Activated naive CD8-positive, alpha-beta T cell treated with anti-CD3 and anti-CD28 coated beads, Interleukin-2, amount 50 U/mL, for 24 hours (primary cell): Measurements from ENCODE around the gene PSMA7.

Experiments
- ATAC-seq: fragments of 150-1000 bp; cut with Tn5 transposase; one replicate; pipeline ENCODE4 v1.10.0; 2021
- DNase-seq: peaks from one replicate; pipeline ENCODE4 v3.0.0; 2021
- H3K27ac Mint-ChIP-seq: one replicate; pipeline ENCODE4 v1.8.0; 2021; ENCODE audit warnings: mild to moderate bottlenecking, mixed read lengths
- H3K27me3 Mint-ChIP-seq: one replicate; pipeline ENCODE4 v1.8.0; 2021; ENCODE audit warnings: mixed read lengths
- H3K36me3 Mint-ChIP-seq: one replicate; pipeline ENCODE4 v1.8.0; 2021; ENCODE audit warnings: low read depth, mixed read lengths
- H3K4me1 Mint-ChIP-seq: one replicate; pipeline ENCODE4 v1.8.0; 2021; ENCODE audit warnings: mixed read lengths
- H3K4me3 Mint-ChIP-seq: one replicate; pipeline ENCODE4 v1.8.0; 2021; ENCODE audit warnings: mild to moderate bottlenecking, moderate library complexity, mixed read lengths
- H3K9me3 Mint-ChIP-seq: one replicate; pipeline ENCODE4 v1.8.0; 2021; ENCODE audit warnings: mixed read lengths

PSMA7 gene

DNA sequence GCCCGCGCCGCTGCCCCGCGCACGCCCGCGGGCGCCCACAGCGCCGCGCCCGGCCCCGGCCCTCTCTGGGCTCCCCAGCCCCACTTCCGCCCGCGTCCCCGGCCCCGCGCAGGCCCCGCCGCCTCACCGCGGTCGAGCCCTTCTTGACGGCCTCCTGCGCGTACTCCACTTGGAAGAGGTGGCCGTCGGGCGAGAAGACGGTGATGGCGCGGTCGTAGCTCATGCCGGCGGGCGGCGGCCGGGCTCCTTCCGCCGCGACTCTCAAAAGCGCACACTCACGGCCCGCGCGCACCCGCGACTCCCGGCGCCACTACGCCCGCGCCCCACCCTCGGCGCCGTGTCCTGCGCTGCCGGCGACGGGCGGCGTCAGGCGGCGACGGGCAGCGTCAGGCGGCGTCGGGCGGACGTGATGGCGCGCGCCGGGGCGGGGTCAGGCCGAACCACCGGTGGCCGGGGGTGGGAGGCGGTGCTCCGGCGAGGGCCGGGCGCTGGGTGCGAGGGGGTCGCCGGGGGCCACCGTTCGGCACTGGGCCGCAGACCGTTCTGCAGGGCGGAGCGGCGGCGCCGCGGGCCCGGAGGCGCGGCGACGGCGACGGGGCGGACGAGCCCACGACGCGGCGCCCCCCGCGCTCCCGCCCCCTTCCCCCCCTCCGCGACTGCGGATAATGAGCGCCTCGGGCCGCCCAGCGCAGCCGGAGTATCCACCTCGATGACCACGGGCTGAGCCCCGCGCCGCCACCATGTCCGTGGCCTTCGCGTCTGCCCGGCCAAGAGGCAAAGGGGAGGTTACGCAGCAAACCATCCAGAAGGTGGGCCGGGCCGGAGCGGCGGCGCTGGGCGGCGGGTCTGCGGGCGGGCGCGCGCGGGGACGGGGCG lies at the start of gene PSMA7, which contains the start of gene SS18L1:
Gene PSMA7, minus strand, starts transcription at position 314 of the 876 bp plus-strand sequence. Its CDS starts 91 bp downstream, at position 223.
Gene SS18L1, plus strand, starts transcription at position 689 of the 876 bp plus-strand sequence. Its CDS starts 52 bp downstream, at position 741.
- Mint-ChIP-seq H3K9me3 (no peaks in the 10 kb centered on the region), H3K4me1 (peaks cover 42% of the 10 kb centered on the region), H3K27me3 (no peaks in the 10 kb centered on the region), H3K27ac (peak within 1 kb of the TSS; percentile 90), H3K4me3 (peak within 1 kb of the TSS; percentile 89), H3K36me3 (peaks cover 36% of the 10 kb centered on the region)
- ATAC-seq, result peak; percentile 83
- peak; percentile 87 for DNase-seq

GRCh38 chr20:62192635-62193034 lies 49.4 kb upstream of the PSMA7 start:
- H3K27me3 Mint-ChIP-seq, result no peaks in the 10 kb centered on the region
- no peaks in the 10 kb centered on the region for H3K9me3 Mint-ChIP-seq
- H3K4me3 Mint-ChIP-seq, result no peak overlapping the region
- ATAC-seq (no peak), DNase-seq (no peak)
- H3K36me3 Mint-ChIP-seq, result peaks cover 25% of the 10 kb centered on the region
- peaks cover 3% of the 10 kb centered on the region for H3K4me1 Mint-ChIP-seq
- H3K27ac Mint-ChIP-seq, result no peak overlapping the region

GRCh38 chr20:62191781-62192559 lies 48.8 kb upstream of the PSMA7 start:
- DNase-seq (no peak), ATAC-seq (no peak)
- H3K27me3 Mint-ChIP-seq, result no peaks in the 10 kb centered on the region
- peaks cover 8% of the 10 kb centered on the region for H3K4me1 Mint-ChIP-seq
- no peak overlapping the region for H3K4me3 Mint-ChIP-seq
- no peaks in the 10 kb centered on the region for H3K9me3 Mint-ChIP-seq
- no peak overlapping the region for H3K27ac Mint-ChIP-seq
- peaks cover 25% of the 10 kb centered on the region for H3K36me3 Mint-ChIP-seq

- Mint-ChIP-seq H3K36me3 (peaks cover 22% of the 10 kb centered on the region), H3K27me3 (no peaks in the 10 kb centered on the region), H3K27ac (no peak overlapping the region), H3K9me3 (no peaks in the 10 kb centered on the region), H3K4me1 (peaks cover 15% of the 10 kb centered on the region), H3K4me3 (no peak overlapping the region)
- DNase-seq (no peak), ATAC-seq (no peak)
Measured at GRCh38 chr20:62190639-62191411, 47.6 kb upstream of the PSMA7 start.

DNA sequence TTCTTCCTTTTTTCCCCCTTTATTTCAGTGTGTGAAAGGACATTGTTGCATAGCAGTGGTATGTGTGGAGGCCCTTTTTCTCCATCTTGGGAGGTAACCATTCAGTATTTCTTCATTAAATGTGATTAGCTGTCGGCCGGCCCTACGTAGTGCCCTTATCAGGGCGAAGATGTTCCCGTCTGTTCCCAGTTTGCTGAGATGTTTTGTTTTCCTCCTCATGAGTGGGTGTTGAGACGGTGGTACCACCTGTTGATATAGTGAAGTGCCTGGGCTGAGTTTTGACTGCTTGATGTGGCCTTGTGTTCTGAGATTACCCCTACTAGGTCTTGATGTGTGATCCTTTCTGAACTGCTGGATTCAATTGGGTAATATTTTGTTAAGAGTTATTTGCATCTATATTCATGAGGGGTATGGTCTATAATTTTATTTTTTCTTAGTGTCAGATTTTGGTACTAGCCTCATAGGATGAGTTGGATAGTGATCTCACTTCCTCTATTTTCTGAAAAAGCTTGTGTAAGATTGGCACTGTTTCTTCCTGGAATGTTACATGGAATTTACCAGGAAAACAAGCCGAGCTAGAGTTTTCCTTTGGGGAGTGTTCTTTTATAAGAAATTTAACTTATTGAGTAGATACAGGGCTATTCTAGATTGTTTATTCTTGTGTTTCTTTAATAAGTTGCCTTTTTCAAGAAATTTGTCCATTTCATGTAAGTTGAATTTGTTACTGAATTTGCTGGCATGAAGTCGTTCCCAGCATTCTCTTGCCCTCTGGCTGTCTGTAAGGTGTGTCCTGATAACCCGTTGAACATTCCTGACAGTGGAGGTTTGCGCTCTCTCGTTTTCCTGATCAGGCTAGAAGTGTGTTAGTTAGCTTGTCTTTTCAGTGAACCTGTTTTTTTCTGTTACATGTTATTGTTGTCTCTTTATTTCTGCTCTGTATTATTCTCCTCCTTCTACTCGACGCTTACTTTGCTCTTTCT lies 44.0 kb upstream of the PSMA7 start:
- DNase-seq (no peak), ATAC-seq (no peak)
- Mint-ChIP-seq H3K27me3 (no peaks in the 10 kb centered on the region), H3K27ac (no peak overlapping the region), H3K9me3 (no peaks in the 10 kb centered on the region), H3K36me3 (peaks cover 19% of the 10 kb centered on the region), H3K4me1 (peaks cover 36% of the 10 kb centered on the region), H3K4me3 (no peak overlapping the region)

- Mint-ChIP-seq H3K36me3 (peaks cover 23% of the 10 kb centered on the region), H3K9me3 (no peaks in the 10 kb centered on the region), H3K4me1 (peaks cover 43% of the 10 kb centered on the region), H3K4me3 (no peak overlapping the region), H3K27ac (no peak overlapping the region), H3K27me3 (no peaks in the 10 kb centered on the region)
- DNase-seq (no peak), ATAC-seq (no peak)
Measured at GRCh38 chr20:62186096-62186426, 42.9 kb upstream of the PSMA7 start.

GRCh38 chr20:62183426-62184142 lies 40.4 kb upstream of the PSMA7 start:
- Mint-ChIP-seq H3K36me3 (peaks cover 13% of the 10 kb centered on the region), H3K4me1 (peaks cover 41% of the 10 kb centered on the region), H3K27ac (peak overlapping the region; percentile 94), H3K4me3 (peak overlapping the region; percentile 89), H3K9me3 (no peaks in the 10 kb centered on the region), H3K27me3 (no peaks in the 10 kb centered on the region)
- ATAC-seq (no peak), DNase-seq (no peak)

GRCh38 chr20:62182469-62183425 lies 39.6 kb upstream of the PSMA7 start, which contains the start of gene MTG2:
Gene MTG2 (plus strand): TSS chr20:62183028. CDS start chr20:62193421, 10,393 bp downstream.
- H3K27me3 Mint-ChIP-seq, result no peaks in the 10 kb centered on the region
- peaks cover 41% of the 10 kb centered on the region for H3K4me1 Mint-ChIP-seq
- peak within 1 kb of the TSS; percentile 89 for H3K4me3 Mint-ChIP-seq
- DNase-seq (peak; percentile 95), ATAC-seq (peak; percentile 96)
- no peaks in the 10 kb centered on the region for H3K9me3 Mint-ChIP-seq
- H3K27ac Mint-ChIP-seq, result peak within 1 kb of the TSS; percentile 94
- H3K36me3 Mint-ChIP-seq, result peaks cover 13% of the 10 kb centered on the region

- peaks cover 33% of the 10 kb centered on the region for H3K4me1 Mint-ChIP-seq
- H3K4me3 Mint-ChIP-seq, result peak overlapping the region; percentile 89
- no peaks in the 10 kb centered on the region for H3K9me3 Mint-ChIP-seq
- ATAC-seq (no peak), DNase-seq (no peak)
- H3K27me3 Mint-ChIP-seq, result no peaks in the 10 kb centered on the region
- H3K27ac Mint-ChIP-seq, result peak overlapping the region; percentile 94
- H3K36me3 Mint-ChIP-seq, result peaks cover 13% of the 10 kb centered on the region
Measured at GRCh38 chr20:62181808-62182207, 38.6 kb upstream of the PSMA7 start.

- peaks cover 16% of the 10 kb centered on the region for H3K4me1 Mint-ChIP-seq
- H3K4me3 Mint-ChIP-seq, result no peak overlapping the region
- peaks cover 8% of the 10 kb centered on the region for H3K36me3 Mint-ChIP-seq
- DNase-seq (no peak), ATAC-seq (no peak)
- no peak overlapping the region for H3K27ac Mint-ChIP-seq
- H3K27me3 Mint-ChIP-seq, result no peaks in the 10 kb centered on the region
- H3K9me3 Mint-ChIP-seq, result no peaks in the 10 kb centered on the region
Measured at GRCh38 chr20:62179162-62179504, 35.9 kb upstream of the PSMA7 start.

DNA sequence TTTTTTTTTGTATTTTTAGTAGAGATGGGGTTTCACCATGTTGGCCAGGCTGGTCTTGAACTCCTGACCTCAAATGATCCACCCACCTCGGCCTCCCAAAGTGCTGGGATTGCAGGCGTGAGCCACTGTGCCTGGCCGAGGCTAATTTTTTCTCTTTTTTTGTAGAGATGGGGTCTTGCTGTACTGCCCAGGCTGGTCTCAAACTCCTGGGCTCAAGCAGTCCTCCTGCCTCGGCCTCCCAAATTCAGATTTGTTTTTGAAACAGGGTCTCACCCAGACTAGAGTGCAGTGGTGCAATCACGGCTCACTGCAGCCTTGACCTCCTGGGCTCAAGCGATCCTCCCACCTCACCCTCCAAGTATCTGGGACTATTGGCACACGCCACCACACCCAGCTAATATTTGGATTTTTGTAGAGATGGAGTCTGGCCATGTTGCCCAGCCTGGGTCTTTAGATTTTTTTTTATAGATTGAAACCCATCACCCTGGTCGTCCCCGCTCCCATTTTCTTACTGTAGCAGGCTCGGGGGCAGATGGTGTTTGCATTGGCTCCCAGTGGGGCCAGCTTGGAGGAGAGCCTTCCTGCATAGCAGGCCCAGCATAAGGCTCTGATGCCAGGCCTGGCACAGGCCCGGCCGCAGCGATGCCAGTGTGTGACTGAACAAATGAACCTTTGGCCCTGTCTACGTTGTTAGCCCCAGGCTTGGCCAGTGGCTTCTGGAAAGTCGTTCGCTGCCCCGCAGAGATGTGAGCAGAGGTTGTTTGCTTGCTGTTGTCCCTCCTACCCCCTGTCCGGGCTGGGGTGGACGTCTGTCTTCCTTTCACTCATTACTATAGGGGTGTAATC lies 35.3 kb upstream of the PSMA7 start:
- Mint-ChIP-seq H3K9me3 (no peaks in the 10 kb centered on the region), H3K4me3 (no peak overlapping the region)

More for the DNA sequence above, 35.3 kb upstream of the PSMA7 start:
- Mint-ChIP-seq H3K36me3 (peaks cover 10% of the 10 kb centered on the region), H3K27ac (no peak overlapping the region), H3K4me1 (peaks cover 11% of the 10 kb centered on the region), H3K27me3 (no peaks in the 10 kb centered on the region)
- no peak for ATAC-seq
- DNase-seq, result no peak
